ENCODE data around the gene BAK1.
"Not testable (repeated sequence)": the region's sequence is repeated elsewhere in the genome, so short reads cannot be mapped to it uniquely, and the experiment has no call there.

The BAK1 gene

DNA sequence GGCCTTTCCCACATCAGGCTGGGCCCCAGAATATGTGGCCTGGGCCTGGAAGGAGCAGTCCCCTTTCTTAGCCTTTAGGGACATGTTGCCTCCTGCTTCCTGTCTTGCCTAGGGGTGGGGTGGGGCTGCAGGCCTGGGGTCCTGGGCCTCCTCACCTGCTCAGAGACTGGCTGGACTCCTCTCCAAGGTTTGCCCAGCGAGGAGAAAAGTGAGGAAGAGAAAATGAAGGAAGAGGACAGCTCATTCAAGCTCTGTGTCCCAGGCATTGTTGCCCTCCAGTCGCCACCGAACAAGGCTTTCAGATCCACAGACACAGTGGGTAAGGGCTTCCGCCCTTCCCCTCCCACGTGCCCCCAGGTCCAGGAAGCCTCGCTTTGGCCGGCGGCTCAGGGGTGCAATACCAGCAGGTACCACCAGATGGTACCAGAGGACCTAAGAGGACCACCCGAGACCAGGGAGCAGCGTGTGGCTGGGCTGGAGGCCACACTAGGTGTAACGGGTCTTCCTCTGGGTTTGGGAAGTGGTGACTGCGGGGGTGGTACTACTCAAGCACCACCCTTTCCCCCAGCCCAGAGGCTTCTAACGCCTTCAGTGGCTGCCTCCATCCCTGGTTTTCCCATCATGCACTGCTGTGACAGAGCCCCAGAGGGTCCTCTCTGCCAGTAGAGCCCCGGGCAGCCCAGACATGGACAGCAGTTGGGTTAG, 5.5 kb upstream of the BAK1 start:
- peak; percentile 87 for DNase-seq

DNA sequence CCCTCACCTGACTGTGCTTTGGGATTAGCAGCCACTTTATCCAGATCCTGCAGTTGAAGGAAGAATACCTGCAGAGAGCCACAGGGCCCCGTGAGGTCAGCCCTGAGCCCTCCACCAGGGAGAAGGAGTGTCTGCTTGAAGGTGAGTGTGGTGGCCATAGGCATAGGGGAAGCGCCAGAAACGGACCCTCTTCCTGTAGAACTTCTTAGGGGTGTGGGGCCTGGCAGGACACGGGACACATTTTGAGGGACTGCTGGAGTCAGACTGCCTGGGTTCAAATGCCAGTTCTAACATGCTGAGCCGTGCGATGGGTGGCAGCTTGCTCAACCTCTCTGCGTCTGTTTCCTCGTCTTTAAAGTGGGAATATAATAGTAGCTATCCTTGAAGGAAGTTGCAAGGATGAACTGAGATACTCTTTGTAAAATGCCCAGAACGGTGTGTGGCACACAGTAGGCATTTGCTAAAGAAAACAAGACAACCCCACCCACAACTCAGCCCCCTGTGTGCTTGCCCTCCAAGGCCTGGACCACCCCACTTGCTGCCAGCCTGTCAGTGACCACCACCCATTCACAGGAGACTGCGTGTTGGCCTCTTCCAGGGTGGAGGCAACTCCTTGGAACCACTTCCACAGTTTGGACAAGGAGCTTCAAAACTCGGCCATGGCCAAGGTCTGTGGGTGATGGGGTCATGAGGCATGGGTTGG, 4.8 kb upstream of the BAK1 start:
- DNase-seq, result no peak

DNA sequence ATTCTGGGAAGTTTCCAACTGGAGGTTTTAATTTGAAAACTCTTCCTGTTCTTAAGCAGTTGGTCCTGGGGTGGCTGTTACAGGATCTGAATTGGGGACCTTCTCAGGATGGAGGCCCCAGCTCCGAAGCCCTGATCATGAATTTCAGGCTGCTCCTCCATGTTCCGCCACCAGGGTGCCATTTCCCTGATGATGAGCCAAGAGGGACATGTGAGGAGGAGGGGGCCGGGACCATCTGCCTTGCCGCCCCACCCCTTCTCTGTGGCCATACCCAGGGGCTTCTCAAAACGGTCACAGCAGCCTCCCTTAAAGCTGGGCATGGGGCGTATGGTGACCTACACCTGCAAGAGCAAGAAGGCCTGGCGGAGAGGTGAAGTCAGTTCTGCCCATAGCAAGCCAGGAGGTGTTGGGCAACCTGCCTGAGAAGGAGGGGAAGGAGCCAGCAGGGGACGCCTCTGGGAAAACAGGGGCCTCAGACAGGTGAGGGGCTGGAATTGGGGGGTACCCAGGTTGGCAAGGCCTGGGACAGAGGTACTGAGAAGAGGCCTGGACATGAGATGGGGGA, 3.6 kb upstream of the BAK1 start:
- DNase-seq, result no peak

DNA sequence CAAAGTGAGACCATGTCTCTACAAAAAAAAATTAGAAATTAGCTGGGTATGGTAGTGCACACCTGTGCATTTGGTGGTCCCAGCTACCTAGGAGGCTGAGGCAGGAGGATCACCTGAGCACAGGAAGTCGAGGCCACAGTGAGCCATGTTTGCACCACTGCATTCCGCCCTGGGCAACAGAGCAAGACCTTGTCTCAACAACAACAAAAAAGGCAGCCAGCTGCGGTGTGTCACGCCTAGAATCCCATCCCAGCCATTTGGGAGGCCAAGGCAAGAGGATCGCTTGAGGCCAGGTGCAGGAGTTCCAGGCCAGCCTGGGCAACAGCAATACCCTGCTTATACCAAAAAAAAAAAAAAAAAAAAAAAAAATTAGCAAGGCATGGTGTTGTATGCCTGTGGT, 1.1 kb upstream of the BAK1 start:
- no peak for DNase-seq

DNA sequence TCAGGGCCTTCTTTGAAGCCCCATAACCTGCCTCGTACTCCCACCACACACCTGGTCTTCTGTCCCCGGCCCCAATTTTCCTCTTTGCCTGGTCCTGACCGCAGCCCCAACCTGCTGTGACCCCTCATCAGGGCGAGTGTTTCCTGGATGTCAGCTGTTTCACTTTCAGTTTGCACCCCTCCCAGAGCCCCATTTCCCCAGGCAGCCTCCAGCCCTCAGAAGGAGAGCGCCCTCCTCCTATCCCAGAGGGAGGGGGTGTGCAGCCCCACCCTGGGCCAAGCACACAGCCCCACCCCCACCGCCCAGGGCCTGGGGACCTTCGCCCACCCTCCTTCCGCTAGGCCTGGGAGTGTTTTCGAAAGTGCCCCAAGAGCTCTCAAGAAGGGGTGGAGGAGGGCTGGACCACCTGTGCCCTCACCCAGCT, 1.5 kb downstream of the BAK1 start:
- DNase-seq, result no peak

DNA sequence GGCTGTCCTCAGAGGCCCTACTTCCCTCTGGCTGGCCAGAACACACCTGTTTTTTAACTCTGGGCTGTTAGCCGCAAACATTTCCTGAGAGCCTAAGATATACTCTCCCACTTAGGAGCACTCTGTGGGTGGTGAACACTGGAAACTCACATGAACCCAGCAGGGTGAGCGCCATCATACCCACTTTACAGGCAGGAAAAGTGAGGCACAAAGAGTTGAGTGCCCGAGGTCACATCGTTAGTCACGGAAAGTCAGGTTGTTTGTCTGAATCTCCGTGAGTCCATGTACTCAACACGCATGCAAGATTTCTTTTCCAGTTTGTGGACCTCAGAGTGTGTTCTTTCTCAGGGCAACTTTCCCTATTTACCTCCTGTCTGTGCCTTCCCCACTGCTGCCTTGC, 1.9 kb downstream of the BAK1 start:
- DNase-seq, result no peak

DNA sequence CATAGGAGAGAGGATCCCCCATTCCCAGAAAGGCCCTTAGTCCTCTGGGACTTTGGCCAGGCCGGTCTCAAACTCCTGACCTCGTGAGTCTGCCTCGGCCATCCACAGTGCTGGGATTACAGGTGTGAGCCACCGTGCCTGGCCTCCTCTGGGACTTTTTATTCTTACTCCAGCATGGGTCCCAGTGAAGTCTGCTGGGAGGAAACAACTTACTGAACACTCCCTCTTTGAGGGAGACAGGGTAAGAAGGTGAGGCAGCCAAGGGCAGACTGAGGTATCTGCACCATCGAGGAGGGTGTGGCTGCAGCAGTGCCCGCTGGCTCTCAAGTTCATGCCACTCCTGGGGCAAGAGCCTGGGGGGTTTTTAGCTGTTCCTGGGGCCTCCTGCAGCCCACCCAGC, 2.4 kb downstream of the BAK1 start:
- no peak for DNase-seq

DNA sequence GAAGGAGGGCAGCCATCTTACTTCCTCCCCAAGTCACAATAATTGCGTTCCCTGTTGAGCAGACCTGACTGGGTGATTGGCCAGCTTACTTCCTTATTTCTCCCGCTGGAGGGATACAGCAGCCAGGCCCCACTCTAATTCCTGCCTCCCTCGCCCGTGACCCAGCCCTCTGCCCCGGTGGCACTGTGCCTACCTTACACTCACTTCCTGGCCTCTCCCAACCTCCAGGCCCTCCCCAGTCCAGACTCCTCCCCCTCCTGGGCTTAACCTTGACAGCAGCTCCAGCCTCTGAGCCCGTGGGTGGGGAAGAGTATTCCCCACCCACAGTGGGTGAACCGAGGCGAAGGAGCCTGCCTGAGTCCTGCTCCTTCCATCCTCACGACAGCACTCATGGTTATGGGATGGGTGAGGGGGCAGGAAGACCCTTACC, 3.0 kb downstream of the BAK1 start:
- no peak for DNase-seq

DNA sequence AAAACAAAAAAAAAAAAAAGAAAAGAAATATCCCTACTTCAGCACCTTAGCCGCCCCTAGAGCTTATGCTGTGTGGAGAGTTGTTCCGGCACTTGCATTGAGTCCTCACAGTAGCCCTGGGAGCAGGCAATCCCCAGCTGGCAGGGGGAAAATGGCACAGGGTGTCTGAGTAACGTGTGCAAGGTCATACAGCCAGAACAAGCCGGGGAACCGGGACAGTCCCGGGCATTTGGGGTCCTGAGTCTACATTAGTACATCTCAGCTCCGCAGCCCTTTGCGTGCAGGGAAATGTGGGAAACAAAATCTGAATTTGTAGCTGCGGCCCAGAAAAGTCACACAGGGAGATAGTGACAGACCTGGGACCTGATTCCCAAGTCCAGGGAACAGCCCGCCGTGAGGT, 3.4 kb downstream of the BAK1 start:
- no peak for DNase-seq

DNA sequence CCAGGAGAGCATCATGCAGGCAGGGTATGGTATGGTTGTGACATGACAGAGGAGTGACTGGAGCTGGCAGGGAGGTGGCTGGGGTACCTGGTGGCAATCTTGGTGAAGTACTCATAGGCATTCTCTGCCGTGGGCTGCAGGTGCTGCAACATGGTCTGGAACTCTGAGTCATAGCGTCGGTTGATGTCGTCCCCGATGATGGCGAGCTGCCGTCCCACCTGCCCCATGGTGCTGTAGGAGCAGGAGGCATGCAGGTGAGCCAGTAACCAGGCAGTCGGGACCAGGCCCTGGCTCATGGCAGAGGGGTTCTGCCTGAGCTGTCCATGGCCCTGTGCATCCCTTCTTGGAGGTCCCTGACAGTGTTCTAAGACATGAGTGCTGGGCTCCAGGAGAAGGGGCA, 4.9 kb downstream of the BAK1 start:
- no peak for DNase-seq

DNA sequence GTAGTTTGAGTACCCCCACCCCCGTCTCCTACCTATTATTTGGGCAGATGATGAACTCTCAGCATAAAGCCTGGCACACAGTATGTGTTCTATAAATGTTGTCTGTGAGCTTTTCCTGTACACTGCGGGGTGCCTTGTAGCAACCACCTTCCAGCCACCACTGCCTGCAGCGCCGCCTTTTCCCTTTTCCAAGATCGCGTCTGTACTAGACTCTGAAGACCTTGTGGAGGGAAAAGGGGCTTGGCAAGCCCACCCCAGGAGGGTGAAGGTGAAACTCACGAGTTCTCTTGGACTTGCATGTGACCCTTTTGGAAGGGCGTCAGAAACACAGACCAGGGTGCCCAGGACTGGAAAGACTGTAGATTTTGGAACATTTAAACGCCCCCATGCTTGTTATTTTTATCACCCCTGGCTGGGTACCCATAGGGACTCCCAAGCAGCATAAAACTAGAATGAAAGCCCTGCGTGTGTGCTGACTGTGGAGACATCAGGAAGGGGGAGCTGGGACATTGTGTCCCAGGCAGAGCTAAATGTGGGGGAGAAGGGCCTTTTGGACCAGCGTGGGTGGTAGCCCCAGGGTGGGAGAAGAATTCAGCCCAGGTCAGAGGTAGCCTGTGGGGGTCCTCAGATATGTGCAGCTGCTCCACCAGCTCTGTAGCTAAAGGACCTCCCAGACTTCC, 8.3 kb downstream of the BAK1 start:
- no peak for DNase-seq

DNA sequence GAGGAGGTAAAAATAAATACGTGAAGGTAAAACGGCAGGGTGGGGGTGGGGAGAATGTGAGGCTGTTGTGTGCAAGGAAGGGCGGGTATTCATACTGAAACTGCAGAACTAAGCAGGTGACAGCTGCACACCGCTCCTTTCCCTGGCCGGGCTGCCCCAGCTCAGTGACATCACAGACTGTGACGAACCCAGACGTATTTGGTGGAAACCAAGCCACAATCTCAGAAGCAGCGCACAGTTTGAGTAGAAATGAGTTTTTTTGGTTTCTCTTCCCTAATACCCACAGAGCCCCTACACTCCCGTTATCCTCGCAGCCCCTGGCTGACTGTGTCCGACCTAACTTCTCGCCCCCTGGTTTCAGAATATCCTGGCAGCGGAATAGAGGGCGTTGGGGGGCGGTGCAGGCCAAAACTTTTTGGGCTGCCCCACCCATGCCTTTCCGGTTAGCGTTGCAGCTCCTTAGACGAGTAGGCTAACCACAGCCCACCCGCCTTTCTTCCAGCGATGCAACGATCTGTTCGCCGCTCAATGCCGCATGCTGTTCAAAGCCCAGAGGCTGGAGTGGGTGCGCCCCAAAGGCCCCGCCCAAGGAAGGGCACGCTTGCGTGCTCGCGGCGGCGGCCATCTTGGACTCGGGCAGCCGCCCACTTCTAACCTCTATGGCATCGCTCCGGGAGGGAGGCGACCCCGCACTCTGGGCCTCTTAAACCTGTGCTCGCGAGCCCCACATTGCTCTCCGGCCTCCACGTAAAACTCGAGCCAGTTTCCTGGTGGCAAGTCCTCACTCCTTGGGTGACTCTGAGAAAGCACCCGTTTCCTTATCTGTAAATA, 9.1 kb downstream of the BAK1 start:
- peak; percentile 87 for DNase-seq

DNA sequence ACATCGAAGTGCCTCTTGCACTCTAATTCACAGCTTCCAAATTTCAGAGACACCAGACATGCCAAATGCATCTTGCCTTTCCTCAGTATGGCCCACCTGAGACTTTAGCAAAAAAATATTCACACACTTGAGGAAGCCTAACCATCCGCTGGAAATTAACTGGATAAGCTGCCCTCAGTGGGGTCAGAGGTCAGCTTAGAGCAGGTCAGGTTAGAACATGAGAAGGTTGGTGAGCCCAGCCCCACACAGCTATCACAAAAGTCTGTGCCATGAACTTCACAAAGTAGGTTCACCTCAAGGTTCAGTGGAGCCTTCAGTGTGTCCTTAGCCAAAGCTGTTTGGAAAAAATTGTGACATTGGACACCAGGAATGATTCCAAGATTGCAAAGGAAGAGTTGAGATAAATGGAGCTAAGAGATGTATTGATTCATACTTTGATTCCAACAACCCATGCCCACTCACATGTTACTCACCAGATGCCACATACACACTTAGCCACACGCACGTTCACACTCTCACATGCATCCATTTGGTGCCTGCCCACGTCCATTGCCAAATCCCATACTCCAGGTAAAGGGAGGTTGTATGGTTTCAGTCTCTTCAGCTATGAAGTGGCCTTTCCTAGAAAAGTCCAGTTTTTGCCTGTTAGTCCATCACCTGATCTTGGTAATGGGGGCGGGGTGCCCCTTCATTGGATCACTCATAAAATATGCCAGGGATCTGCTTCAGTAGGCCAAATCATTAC, 11.1 kb downstream of the BAK1 start:
- DNase-seq, result no peak

DNA sequence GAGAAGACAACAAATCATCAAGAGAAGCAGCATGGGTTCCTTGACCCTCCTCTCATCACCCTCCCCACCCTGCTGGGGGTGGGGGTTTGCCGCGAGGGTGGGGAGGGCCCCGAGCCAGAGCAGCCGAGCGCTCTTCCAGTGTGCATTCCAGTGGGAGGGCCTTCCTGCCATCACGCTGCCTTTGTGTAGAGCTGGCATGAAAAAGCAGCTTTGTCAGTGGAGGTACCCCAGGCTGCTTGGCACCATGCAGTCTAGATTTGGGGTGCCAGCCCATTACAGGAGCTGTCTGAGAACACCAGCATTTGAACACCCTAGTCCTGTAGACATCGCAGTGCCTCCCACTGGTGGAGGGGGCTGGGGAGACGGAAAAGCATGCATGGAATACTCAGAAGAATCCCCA, 12.2 kb downstream of the BAK1 start:
- no peak for DNase-seq

DNA sequence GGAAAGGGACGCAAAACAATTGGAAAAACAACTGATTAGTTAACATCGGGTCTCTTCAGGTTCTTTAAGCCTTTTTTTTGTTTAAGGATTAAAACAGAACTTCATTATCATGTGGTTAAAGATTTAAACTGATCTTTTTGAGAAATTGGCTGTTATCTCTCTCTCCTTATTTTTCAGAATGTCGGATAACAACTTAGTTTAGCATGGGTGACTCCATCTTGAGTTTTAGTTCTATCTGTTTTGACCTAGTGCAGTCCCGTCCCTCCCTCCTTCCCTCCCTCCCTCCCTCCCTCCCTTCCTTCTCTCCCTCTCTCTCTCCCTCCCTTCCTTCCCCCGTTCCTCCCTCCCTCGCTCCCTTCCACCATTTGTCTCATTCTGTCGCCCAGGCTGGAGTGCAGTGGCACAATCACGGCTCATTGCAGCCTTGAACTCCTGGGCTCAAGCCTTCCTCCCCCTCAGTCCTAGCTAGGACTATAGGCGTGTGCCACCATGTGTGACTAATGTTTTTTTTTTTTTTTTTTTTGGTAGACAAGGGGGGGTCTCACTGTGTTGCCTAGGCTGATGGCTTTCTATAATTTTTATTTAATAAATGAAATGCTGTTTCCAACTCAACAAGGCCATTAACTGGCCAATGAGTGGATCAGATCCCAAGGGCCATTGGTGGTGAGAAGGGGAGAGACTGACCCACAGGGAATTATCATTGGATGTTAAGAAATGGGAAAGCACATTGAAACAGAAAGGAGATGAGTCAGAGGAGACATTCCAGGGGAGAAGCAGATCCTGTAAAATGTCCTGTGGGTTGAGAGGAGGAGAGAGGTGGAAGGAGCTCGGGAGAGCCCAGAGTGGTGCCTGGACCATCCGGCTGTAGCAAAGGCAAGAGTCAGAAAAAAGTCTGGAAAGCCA, 13.6 kb downstream of the BAK1 start:
- DNase-seq, result no peak

DNA sequence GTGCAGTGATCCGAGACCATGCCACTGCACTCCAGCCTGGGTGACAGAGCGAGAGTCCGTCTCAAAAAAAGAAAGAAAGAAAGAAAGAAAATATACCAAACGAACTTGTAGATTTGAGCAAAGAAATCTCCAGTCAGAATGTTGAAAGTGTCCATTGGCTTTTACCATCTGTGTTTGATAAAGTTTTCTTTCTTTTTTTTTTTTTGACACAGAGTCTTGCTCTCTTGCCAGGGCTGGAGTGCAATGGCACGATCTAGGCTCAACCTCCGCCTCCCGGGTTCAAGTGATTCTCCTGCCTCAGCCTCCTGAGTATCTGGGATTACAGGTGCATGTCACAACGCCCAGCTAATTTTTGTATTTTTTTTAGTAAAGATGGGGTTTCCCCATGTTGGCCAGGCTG, 21.3 kb downstream of the BAK1 start:
- DNase-seq, result no peak

DNA sequence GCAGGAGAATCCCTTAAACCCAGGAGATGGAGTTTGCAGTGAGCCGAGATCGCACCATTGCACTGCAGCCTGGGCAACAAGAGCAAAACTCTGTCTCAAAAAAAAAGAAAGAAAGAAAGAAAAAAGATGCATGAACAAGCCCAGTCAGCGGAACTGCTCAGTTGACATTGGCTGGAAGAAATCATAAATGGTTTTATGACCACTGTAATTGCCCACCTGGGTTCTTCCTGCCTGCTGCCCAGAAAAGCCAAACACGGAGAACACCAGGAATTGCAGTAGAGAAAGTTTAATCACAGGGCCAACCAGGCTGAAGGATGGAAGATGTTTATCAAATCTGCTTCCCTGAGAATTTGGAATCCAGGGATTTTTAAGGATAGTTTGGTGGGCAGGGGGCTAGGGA, 22.7 kb downstream of the BAK1 start:
- DNase-seq, result no peak

DNA sequence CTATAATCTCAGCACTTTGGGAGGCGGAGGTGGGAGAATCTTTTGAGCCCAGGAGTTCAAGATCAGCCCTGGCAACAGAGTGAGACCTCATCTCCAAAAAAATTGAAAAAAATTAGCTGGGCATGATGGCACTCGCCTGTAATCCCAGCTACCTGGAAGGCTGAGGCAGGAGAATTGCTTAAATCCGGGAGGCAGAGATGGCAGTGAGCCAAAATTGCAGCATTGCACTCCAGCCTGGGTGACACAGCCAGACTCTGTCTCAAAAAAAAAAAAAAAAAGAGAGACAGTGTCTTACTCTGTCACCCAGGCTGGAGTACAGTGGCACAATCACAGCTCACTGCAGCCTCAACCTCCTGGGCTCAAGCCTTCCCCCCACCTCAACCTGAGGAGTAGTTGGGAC, 27.2 kb downstream of the BAK1 start:
- not testable (repeated sequence) for DNase-seq

DNA sequence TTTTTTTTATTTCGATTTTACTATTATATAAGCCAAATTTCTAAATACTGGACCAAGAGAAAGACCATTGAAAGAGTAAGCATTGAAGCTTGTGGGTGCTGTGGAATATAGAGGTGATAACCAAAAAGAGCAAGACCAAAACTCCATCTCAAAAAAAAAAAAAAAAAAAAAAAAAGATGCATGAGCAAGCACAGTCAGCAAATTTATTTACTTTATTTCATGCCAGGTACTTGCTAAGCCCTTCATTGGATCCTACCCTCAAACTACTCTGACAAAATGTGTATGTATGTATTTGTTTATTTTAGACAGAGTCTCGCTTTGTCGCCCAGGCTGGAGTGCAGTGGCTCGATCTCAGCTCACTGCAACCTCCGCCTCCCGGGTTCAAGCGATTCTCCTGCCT, 27.8 kb downstream of the BAK1 start:
- no peak for DNase-seq

DNA sequence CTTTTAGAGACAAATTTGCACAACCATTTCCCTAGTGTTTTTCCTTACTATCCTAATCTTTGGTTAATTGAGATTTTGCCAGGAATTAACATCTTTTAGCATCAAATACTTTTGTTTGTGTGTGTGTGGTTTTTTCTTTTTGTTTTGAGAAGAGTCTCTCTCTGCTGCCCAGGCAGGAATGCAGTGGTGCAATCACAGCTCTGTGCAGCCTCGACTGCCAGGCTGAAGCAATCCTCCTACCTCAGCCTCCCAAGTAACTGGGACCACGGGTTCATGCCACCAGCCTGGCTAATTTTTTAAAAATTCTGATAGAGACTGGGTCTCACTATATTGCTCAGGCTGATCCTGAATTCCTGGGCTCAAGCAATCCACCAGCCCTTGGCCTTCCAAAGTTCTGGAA, 28.5 kb downstream of the BAK1 start:
- DNase-seq, result no peak

DNA sequence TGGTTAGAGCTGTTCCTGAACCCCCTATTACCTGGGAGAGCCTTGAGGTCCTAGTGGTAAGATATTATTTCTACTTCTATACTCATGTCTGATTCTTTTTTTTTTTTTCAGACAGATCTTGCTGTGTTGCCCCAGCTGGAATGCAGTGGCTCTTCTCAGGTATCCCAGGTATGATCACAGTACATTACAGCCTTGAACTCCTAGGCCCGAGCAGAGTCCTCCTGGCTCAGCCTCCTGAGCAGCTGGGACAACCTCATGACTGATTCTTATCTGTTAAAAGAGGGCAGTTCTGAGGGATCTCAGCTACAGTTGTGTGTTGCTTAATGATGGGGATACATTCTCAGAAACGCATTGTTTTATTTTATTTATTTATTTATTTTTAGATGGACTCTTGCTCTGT, 30.2 kb downstream of the BAK1 start:
- no peak for DNase-seq

Measured in stimulated activated CD4-positive, alpha-beta T cell treated with anti-CD3 and anti-CD28 coated beads, Interleukin-4, amount 100 ng/mL, for 1 hour (primary cell).